Measurements from ENCODE around the gene DIP2C.
"Not testable (repeated sequence)": the region's sequence is repeated elsewhere in the genome, so short reads cannot be mapped to it uniquely, and the experiment has no call there.

DIP2C gene

GRCh38 chr10:609262-609658, 80.2 kb downstream of the DIP2C start:
- no peak for DNase-seq

- DNase-seq = no peak
These were observed 80.9 kb downstream of the DIP2C start for GRCh38 chr10:608331-609261.

- DNase-seq = no peak
These were observed 81.8 kb downstream of the DIP2C start for GRCh38 chr10:607545-608185.

GRCh38 chr10:606762-607544, 82.5 kb downstream of the DIP2C start:
- no peak for DNase-seq

- DNase-seq = no peak
These were observed 83.7 kb downstream of the DIP2C start for GRCh38 chr10:605632-606325.

GRCh38 chr10:604716-605631, 84.5 kb downstream of the DIP2C start:
- no peak for DNase-seq

GRCh38 chr10:603745-604144, 85.7 kb downstream of the DIP2C start:
- no peak for DNase-seq

GRCh38 chr10:602391-603005, 87.0 kb downstream of the DIP2C start:
- no peak for DNase-seq

- no peak for DNase-seq
These were observed 87.9 kb downstream of the DIP2C start for GRCh38 chr10:601660-601963.

GRCh38 chr10:600876-601659, 88.4 kb downstream of the DIP2C start:
- DNase-seq = no peak

GRCh38 chr10:600234-600633, 89.2 kb downstream of the DIP2C start:
- DNase-seq = no peak

GRCh38 chr10:599767-600166, 89.7 kb downstream of the DIP2C start:
- DNase-seq = no peak

GRCh38 chr10:598415-599170, 90.9 kb downstream of the DIP2C start:
- DNase-seq = no peak

- DNase-seq = no peak
These were observed 91.5 kb downstream of the DIP2C start for GRCh38 chr10:597976-598375.

- DNase-seq = no peak
These were observed 92.6 kb downstream of the DIP2C start for GRCh38 chr10:596725-597345.

- not testable (repeated sequence) for DNase-seq
These were observed 93.3 kb downstream of the DIP2C start for GRCh38 chr10:596131-596530.

- DNase-seq = no peak
These were observed 94.0 kb downstream of the DIP2C start for GRCh38 chr10:595473-595872.

GRCh38 chr10:594584-595270, 94.7 kb downstream of the DIP2C start:
- no peak for DNase-seq

All from NCI-H1436 (cell line).